Fibroblast of lung (primary cell): ENCODE results near the gene G3BP2. TPM values are rescaled to one million over a fixed set of nuclear protein-coding genes. Genes with fewer than 3 reads are reported as not detected.

Experiments used
- DNase-seq, 2 donors: peaks; one replicate each; pipeline versions ENCODE4 v3.0.0 to v3.0.0-alpha.2; 2010; ENCODE audit warnings: low read depth in 2 of 2
- H2AFZ ChIP-seq: 2 replicates; pipeline ENCODE4 v1.5.1; 2012; ENCODE audit warnings: low read length, control low read depth, inconsistent platforms
- H3K27ac ChIP-seq: 2 replicates; pipeline ENCODE4 v1.5.1; 2011; ENCODE audit warnings: low read length, control low read depth; ENCODE audit not compliant: insufficient read depth
- H3K27me3 ChIP-seq: 2 replicates; pipeline ENCODE4 v1.5.1; 2011; ENCODE audit warnings: mild to moderate bottlenecking, low read length; ENCODE audit not compliant: control insufficient read depth, insufficient read depth
- H3K36me3 ChIP-seq: 2 replicates; pipeline ENCODE4 v1.5.1; 2011; ENCODE audit warnings: low read length; ENCODE audit not compliant: control insufficient read depth, insufficient read depth
- H3K4me1 ChIP-seq: 2 replicates; pipeline ENCODE4 v1.5.1; 2011; ENCODE audit warnings: low read length; ENCODE audit not compliant: control insufficient read depth, insufficient read depth; ENCODE audit errors: extremely low read depth
- H3K4me2 ChIP-seq: 2 replicates; pipeline ENCODE4 v1.5.1; 2011; ENCODE audit warnings: low read length, control low read depth; ENCODE audit not compliant: insufficient read depth; ENCODE audit errors: extremely low read depth
- H3K4me3 ChIP-seq, 4 experiments: fragments of 200-600 bp in 1 of 4; sonication (generic) in 1 of 4; replicated peaks in 1 of 4; 2 replicates each; pipeline ENCODE4 v1.5.1; 2011 to 2016; ENCODE audit warnings: low read length in 4 of 4, low read depth in 3 of 4, mild to moderate bottlenecking in 3 of 4, control low read depth in 2 of 4, inconsistent platforms in 1 of 4, mixed read lengths in 1 of 4; ENCODE audit not compliant: insufficient read depth in 1 of 4; ENCODE audit errors: control extremely low read depth in 1 of 4
- H3K79me2 ChIP-seq: 2 replicates; pipeline ENCODE4 v1.5.1; 2012; ENCODE audit warnings: mild to moderate bottlenecking, low read length, inconsistent platforms; ENCODE audit not compliant: control insufficient read depth, insufficient read depth
- H3K9ac ChIP-seq: 2 replicates; pipeline ENCODE4 v1.5.1; 2011; ENCODE audit warnings: mild to moderate bottlenecking, low read length, control low read depth; ENCODE audit not compliant: insufficient read depth
- H3K9me3 ChIP-seq: 2 replicates; pipeline ENCODE4 v1.5.1; 2012; ENCODE audit warnings: low read depth, low read length; ENCODE audit not compliant: control insufficient read depth, insufficient read depth
- H4K20me1 ChIP-seq: 2 replicates; pipeline ENCODE4 v1.5.1; 2011; ENCODE audit warnings: low read length; ENCODE audit not compliant: control insufficient read depth, insufficient read depth; ENCODE audit errors: extremely low read depth
- CTCF ChIP-seq, 2 donors: IDR thresholded peaks in 1 of 2; conservative IDR thresholded peaks in 1 of 2; 1 replicate in 1 of 2; 2 replicates in 1 of 2; pipeline ENCODE4 v1.5.1; 2011 to 2012; ENCODE audit warnings: low read length in 2 of 2, control low read depth in 1 of 2, inconsistent platforms in 1 of 2, low read depth in 1 of 2, mild to moderate bottlenecking in 1 of 2
- EZH2 ChIP-seq: IDR thresholded peaks from 2 replicates; pipeline ENCODE4 v1.5.1; 2012; ENCODE audit warnings: low read length, control low read depth, mild to moderate bottlenecking; ENCODE audit errors: missing control alignments
- polyA plus RNA-seq, 2 donors: library from polyadenylated mRNA; depleted of rRNA in 1 of 2; stranded (reverse) in 1 of 2; unstranded in 1 of 2; fragments of >200 nt; gene quantifications; 2 replicates each; pipeline ENCODE4 v1.2.1, GENCODE V29; 2011 to 2012; ENCODE audit warnings: missing spikeins in 1 of 2
- total RNA-seq: library from RNA; depleted of rRNA; stranded (reverse); fragments of >200 nt; gene quantifications from 2 replicates; pipeline ENCODE4 v1.2.1, GENCODE V29; 2014

G3BP2 gene
- total and polyA plus RNA-seq, 2 donors (not counting 1 experiment from before 2014, with no cell fraction given): 143 TPM

GRCh38 chr4:75655562-75655961 is 17.6 kb downstream of the G3BP2 start:
- H3K9ac ChIP-seq: no peak overlapping the region
- peaks cover 10% of the 10 kb centered on the region for H3K4me1 ChIP-seq
- TF ChIP-seq CTCF (conservative IDR thresholded peaks at IDR 0.05 in 1 of 2, IDR thresholded peaks at IDR 0.05 in 1 of 2; ENCODE audit: low read depth in 1 of 2, low read length in 2 of 2) (no peak), EZH2 (no peak)
- H3K4me3 ChIP-seq: no peak overlapping the region
- H3K9me3 ChIP-seq: no peaks in the 10 kb centered on the region
- no peaks in the 10 kb centered on the region for H4K20me1 ChIP-seq
- H3K27ac ChIP-seq: no peak overlapping the region
- H3K79me2 ChIP-seq: peaks cover 19% of the 10 kb centered on the region
- H3K27me3 ChIP-seq: no peaks in the 10 kb centered on the region
- H3K36me3 ChIP-seq: peaks cover 10% of the 10 kb centered on the region
- H2AFZ ChIP-seq: no peak overlapping the region
- DNase-seq: no peak
- H3K4me2 ChIP-seq: no peak overlapping the region

- Histone ChIP-seq H3K4me2 (no peak overlapping the region), H3K4me1 (peaks cover 10% of the 10 kb centered on the region), H3K36me3 (peaks cover 10% of the 10 kb centered on the region), H3K27me3 (no peaks in the 10 kb centered on the region), H3K9ac (no peak overlapping the region), H2AFZ (no peak overlapping the region), H3K27ac (no peak overlapping the region), H3K79me2 (peaks cover 14% of the 10 kb centered on the region), H3K4me3 (no peak overlapping the region), H4K20me1 (no peaks in the 10 kb centered on the region), H3K9me3 (no peaks in the 10 kb centered on the region)
- TF ChIP-seq CTCF (conservative IDR thresholded peaks at IDR 0.05 in 1 of 2, IDR thresholded peaks at IDR 0.05 in 1 of 2; ENCODE audit: low read depth in 1 of 2, low read length in 2 of 2) (no peak), EZH2 (no peak)
- DNase-seq: peak in 1 of 2 donors; percentile 30
Observed at GRCh38 chr4:75654905-75655304, 18.3 kb downstream of the G3BP2 start.

GRCh38 chr4:75653845-75654503 is 19.2 kb downstream of the G3BP2 start:
- Histone ChIP-seq H3K4me3 (no peak overlapping the region), H3K9ac (no peak overlapping the region), H4K20me1 (no peaks in the 10 kb centered on the region), H3K36me3 (peaks cover 10% of the 10 kb centered on the region), H3K79me2 (peaks cover 14% of the 10 kb centered on the region), H3K9me3 (no peaks in the 10 kb centered on the region), H3K4me2 (no peak overlapping the region), H2AFZ (no peak overlapping the region), H3K4me1 (peaks cover 3% of the 10 kb centered on the region), H3K27ac (no peak overlapping the region), H3K27me3 (no peaks in the 10 kb centered on the region)
- TF ChIP-seq CTCF (conservative IDR thresholded peaks at IDR 0.05 in 1 of 2, IDR thresholded peaks at IDR 0.05 in 1 of 2; ENCODE audit: low read depth in 1 of 2, low read length in 2 of 2) (peak; percentile 54), EZH2 (no peak)
- DNase-seq: peak; percentile 44 to 48
